Stimulated activated CD8-positive, alpha-beta memory T cell treated with anti-CD3 and anti-CD28 coated beads, Interleukin-12 subunit alpha, Interleukin-12 subunit beta, amount 100 ng/mL, for 1 hour (primary cell): ENCODE measurements around the gene ONECUT3.

ENCODE experiments used
- DNase-seq: peaks from one replicate; pipeline ENCODE4 v3.0.0-alpha.2; 2020; ENCODE audit warnings: low read depth

Gene ONECUT3

GRCh38 chr19:1768248-1768647 is 14.9 kb downstream of the ONECUT3 start:
- no peak for DNase-seq

GRCh38 chr19:1768918-1769644 is 15.8 kb downstream of the ONECUT3 start:
- DNase-seq = no peak

GRCh38 chr19:1769645-1769985 is 16.3 kb downstream of the ONECUT3 start:
- no peak for DNase-seq

- no peak for DNase-seq
Measured at GRCh38 chr19:1770866-1771576, 17.7 kb downstream of the ONECUT3 start.

- no peak for DNase-seq
Measured at GRCh38 chr19:1773184-1773583, 19.9 kb downstream of the ONECUT3 start.

- DNase-seq = no peak
Measured at GRCh38 chr19:1774989-1775772, 21.9 kb downstream of the ONECUT3 start.

GRCh38 chr19:1775951-1776605 is 22.8 kb downstream of the ONECUT3 start:
- no peak for DNase-seq

- no peak for DNase-seq
Measured at GRCh38 chr19:1776606-1777147, 23.4 kb downstream of the ONECUT3 start.

- DNase-seq = no peak
Measured at GRCh38 chr19:1777149-1777548, 23.8 kb downstream of the ONECUT3 start.

- DNase-seq = no peak
Measured at GRCh38 chr19:1779574-1779973, 26.3 kb downstream of the ONECUT3 start.

GRCh38 chr19:1780272-1780958 is 27.1 kb downstream of the ONECUT3 start:
- no peak for DNase-seq

- no peak for DNase-seq
Measured at GRCh38 chr19:1782521-1782920, 29.2 kb downstream of the ONECUT3 start.

- no peak for DNase-seq
Measured at GRCh38 chr19:1783354-1783753, 30.0 kb downstream of the ONECUT3 start.

GRCh38 chr19:1783874-1784273 is 30.6 kb downstream of the ONECUT3 start:
- no peak for DNase-seq

- no peak for DNase-seq
Measured at GRCh38 chr19:1785310-1785709, 32.0 kb downstream of the ONECUT3 start.

- DNase-seq = no peak
Measured at GRCh38 chr19:1786668-1787067, 33.4 kb downstream of the ONECUT3 start.

GRCh38 chr19:1787116-1787515 is 33.8 kb downstream of the ONECUT3 start:
- DNase-seq = no peak

GRCh38 chr19:1789261-1790041 is 36.1 kb downstream of the ONECUT3 start:
- DNase-seq = no peak

- DNase-seq = no peak
Measured at GRCh38 chr19:1790054-1790792, 36.9 kb downstream of the ONECUT3 start.

GRCh38 chr19:1791879-1792278 is 38.6 kb downstream of the ONECUT3 start:
- no peak for DNase-seq
